ENCODE measurements around the gene SAP130.
"Not testable (repeated sequence)": the region's sequence is repeated elsewhere in the genome, so short reads cannot be mapped to it uniquely, and the experiment has no call there.

SAP130 gene

DNA sequence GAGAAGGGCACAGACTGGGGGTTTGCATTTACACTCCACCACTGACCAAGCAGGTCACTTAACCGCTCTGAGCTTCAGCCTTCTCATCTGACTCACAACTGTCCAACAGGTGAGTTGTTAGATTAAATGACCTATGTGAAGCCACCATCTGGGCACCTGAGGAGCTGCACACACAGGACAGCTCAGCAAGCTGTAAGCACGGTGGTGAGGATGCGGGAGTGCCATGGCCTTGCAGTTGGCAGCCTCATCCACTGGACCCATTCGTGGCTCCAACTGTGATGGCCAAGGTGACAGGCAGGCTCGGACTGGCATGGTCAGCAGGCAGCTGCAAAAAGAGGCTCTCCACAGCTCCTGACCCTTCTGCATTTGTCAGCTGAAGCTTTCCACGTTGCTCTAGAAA lies 118.8 kb downstream of the SAP130 start:
- Histone ChIP-seq H3K9me3 (ENCODE audit: insufficient read depth, low read length, severe bottlenecking) (no peaks in the 10 kb centered on the region), H3K4me3 (ENCODE audit: low read depth in 1 of 2, low read length in 2 of 2) (no peak overlapping the region), H3K36me3 (ENCODE audit: insufficient read depth, low read length) (no peaks in the 10 kb centered on the region), H2AFZ (ENCODE audit: low read depth, low read length) (no peak overlapping the region), H3K27me3 (ENCODE audit: insufficient read depth, low read length, poor library complexity) (no peaks in the 10 kb centered on the region), H3K79me2 (ENCODE audit: insufficient read depth, low read length) (no peaks in the 10 kb centered on the region), H4K20me1 (ENCODE audit: insufficient read depth, low read length) (no peaks in the 10 kb centered on the region), H3K9ac (ENCODE audit: low read depth, low read length) (no peak overlapping the region), H3K4me2 (ENCODE audit: insufficient read depth, low read length) (no peak overlapping the region), H3K4me1 (ENCODE audit: insufficient read depth, low read length) (no peaks in the 10 kb centered on the region), H3K27ac (ENCODE audit: low read length) (no peak overlapping the region)
- no peak for DNase-seq
- no peak for ATAC-seq (ENCODE audit: insufficient read depth, low read depth)
- TF ChIP-seq, protein P1, sequence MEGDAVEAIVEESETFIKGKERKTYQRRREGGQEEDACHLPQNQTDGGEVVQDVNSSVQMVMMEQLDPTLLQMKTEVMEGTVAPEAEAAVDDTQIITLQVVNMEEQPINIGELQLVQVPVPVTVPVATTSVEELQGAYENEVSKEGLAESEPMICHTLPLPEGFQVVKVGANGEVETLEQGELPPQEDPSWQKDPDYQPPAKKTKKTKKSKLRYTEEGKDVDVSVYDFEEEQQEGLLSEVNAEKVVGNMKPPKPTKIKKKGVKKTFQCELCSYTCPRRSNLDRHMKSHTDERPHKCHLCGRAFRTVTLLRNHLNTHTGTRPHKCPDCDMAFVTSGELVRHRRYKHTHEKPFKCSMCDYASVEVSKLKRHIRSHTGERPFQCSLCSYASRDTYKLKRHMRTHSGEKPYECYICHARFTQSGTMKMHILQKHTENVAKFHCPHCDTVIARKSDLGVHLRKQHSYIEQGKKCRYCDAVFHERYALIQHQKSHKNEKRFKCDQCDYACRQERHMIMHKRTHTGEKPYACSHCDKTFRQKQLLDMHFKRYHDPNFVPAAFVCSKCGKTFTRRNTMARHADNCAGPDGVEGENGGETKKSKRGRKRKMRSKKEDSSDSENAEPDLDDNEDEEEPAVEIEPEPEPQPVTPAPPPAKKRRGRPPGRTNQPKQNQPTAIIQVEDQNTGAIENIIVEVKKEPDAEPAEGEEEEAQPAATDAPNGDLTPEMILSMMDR (IDR thresholded peaks at IDR 0.05; ENCODE audit: borderline replicate concordance, extremely low read depth, low read length, poor library complexity, severe bottlenecking): no peak
- TF ChIP-seq EZH2 (IDR thresholded peaks at IDR 0.05; ENCODE audit: borderline replicate concordance, low read depth, low read length, severe bottlenecking): no peak

DNA sequence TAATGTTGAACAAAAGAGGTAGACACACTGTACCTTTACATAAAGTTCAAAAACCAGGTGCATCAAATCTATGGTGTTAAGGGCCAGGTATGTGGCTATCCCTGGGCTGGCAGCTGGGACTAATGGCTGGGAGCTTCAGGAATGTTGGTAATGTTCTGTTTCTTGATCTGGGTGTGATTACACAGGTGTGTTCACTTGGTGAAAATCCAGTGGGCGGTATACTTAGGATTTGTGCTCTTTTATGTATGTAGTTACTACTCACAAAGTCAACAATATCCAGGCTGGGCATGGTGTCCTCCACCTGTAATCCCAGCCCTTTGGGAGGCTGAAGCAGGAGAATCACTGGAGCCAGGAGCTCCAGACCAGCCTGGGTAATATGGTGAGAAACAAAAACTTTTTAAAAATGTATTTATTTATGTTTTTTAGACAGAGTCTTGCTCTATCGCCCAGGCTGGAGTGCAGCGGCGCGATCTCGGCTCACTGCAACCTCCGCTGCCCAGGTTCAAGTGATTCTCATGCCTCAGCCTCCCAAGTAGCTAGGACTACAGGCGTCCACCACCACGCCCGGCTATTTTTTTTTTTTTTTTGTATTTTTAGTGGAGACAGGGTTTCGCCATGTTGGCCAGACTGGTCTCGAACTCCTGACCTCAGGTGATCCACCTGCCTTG lies 120.0 kb downstream of the SAP130 start:
- not testable (repeated sequence) for H3K9ac ChIP-seq (ENCODE audit: low read depth, low read length); H3K4me2 ChIP-seq (ENCODE audit: insufficient read depth, low read length); H3K9me3 ChIP-seq (ENCODE audit: insufficient read depth, low read length, severe bottlenecking); H3K27ac ChIP-seq (ENCODE audit: low read length); H3K27me3 ChIP-seq (ENCODE audit: insufficient read depth, low read length, poor library complexity); H2AFZ ChIP-seq (ENCODE audit: low read depth, low read length); H3K36me3 ChIP-seq (ENCODE audit: insufficient read depth, low read length); H4K20me1 ChIP-seq (ENCODE audit: insufficient read depth, low read length); H3K4me1 ChIP-seq (ENCODE audit: insufficient read depth, low read length); H3K4me3 ChIP-seq (ENCODE audit: low read depth in 1 of 2, low read length in 2 of 2); DNase-seq; ATAC-seq (ENCODE audit: insufficient read depth, low read depth); H3K79me2 ChIP-seq (ENCODE audit: insufficient read depth, low read length)

DNA sequence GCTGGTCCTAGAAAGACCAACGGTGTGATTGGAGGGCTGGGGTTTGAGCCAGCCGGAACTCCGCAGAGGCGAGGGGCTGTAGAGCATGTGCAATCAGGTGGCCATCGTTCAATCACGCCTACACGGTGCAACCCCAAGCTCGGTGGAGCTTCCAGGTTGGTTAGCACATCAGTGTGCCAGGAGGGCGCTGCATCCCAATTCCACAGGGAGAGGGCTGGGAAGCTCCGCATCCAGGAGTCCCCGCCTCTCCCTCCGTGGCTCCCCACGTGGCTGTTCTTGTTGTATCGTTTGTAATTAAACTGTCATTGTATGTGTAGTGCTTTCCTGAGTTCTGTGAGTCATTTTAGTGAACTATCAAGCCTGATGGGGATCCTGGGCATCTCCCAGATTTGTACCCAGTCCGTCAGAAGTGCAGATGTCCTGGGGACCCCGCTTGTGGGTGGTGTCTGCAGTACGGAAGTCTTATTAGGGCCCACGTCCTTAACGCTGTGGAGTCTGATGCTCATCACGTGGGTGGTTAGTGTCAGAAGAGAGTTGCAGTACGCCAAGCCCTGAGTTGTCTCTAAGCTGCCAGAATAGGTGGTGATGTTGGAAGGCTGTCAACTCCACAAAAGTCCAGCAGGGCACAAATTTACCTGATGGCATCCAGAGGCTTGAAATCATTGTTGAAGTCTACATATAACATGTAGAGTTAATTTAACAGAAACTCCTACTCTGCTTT lies 121.5 kb downstream of the SAP130 start:
- H3K9ac ChIP-seq (ENCODE audit: low read depth, low read length): no peak overlapping the region
- H3K79me2 ChIP-seq (ENCODE audit: insufficient read depth, low read length): no peaks in the 10 kb centered on the region
- no peak for TF ChIP-seq EZH2 (IDR thresholded peaks at IDR 0.05; ENCODE audit: borderline replicate concordance, low read depth, low read length, severe bottlenecking)
- TF ChIP-seq, protein P1 (IDR thresholded peaks at IDR 0.05; ENCODE audit: borderline replicate concordance, extremely low read depth, low read length, poor library complexity, severe bottlenecking): no peak
- H3K4me2 ChIP-seq (ENCODE audit: insufficient read depth, low read length): no peak overlapping the region
- no peaks in the 10 kb centered on the region for H3K4me1 ChIP-seq (ENCODE audit: insufficient read depth, low read length)
- H3K4me3 ChIP-seq (ENCODE audit: low read depth in 1 of 2, low read length in 2 of 2): no peak overlapping the region
- no peak overlapping the region for H3K27ac ChIP-seq (ENCODE audit: low read length)
- ATAC-seq (ENCODE audit: insufficient read depth, low read depth) (no peak), DNase-seq (no peak)
- no peaks in the 10 kb centered on the region for H3K27me3 ChIP-seq (ENCODE audit: insufficient read depth, low read length, poor library complexity)
- H3K9me3 ChIP-seq (ENCODE audit: insufficient read depth, low read length, severe bottlenecking): no peaks in the 10 kb centered on the region
- H2AFZ ChIP-seq (ENCODE audit: low read depth, low read length): no peak overlapping the region
- no peaks in the 10 kb centered on the region for H3K36me3 ChIP-seq (ENCODE audit: insufficient read depth, low read length)
- no peaks in the 10 kb centered on the region for H4K20me1 ChIP-seq (ENCODE audit: insufficient read depth, low read length)

DNA sequence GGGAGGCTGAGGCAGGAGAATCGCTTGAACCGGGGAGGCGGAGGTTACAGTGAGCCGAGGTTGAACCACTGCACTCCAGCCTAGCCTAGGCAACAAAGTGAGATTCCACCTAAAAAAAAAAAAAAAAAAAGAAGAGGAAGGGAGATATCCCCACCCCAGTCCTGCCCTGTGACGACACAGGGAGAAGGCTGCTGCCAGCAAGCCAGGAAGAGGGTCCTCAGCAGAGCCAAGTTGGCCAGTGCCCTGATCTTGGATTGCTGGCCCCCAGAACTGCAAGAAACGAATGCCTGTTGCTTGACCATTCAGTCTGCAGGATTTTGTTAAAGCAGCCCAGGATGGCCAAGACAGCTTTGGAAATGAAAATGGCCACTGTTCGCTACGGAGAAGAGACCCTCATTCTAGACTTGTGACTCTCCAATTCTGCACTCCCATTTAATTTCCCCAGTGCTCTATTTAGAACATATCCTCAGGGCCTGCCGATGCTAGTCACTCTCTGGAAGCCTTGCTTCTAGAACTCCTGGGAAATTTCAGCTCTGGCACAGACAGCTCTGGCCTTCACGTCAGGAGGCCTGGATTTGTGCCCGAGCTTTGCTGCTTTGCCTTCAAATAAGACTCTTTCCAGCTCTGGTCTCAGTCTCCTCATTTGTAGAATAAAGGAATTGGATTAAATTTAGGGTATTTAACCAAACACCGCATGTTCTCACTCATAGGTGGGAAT lies 126.4 kb downstream of the SAP130 start:
- Histone ChIP-seq H3K4me2 (ENCODE audit: insufficient read depth, low read length) (no peak overlapping the region), H3K27me3 (ENCODE audit: insufficient read depth, low read length, poor library complexity) (no peaks in the 10 kb centered on the region), H3K36me3 (ENCODE audit: insufficient read depth, low read length) (no peaks in the 10 kb centered on the region), H3K79me2 (ENCODE audit: insufficient read depth, low read length) (no peaks in the 10 kb centered on the region), H3K4me3 (ENCODE audit: low read depth in 1 of 2, low read length in 2 of 2) (no peak overlapping the region), H3K9me3 (ENCODE audit: insufficient read depth, low read length, severe bottlenecking) (no peaks in the 10 kb centered on the region), H4K20me1 (ENCODE audit: insufficient read depth, low read length) (no peaks in the 10 kb centered on the region), H3K4me1 (ENCODE audit: insufficient read depth, low read length) (no peaks in the 10 kb centered on the region), H3K9ac (ENCODE audit: low read depth, low read length) (no peak overlapping the region), H2AFZ (ENCODE audit: low read depth, low read length) (no peak overlapping the region), H3K27ac (ENCODE audit: low read length) (no peak overlapping the region)
- ATAC-seq (ENCODE audit: insufficient read depth, low read depth): no peak
- DNase-seq: no peak
- TF ChIP-seq, protein P1 (IDR thresholded peaks at IDR 0.05; ENCODE audit: borderline replicate concordance, extremely low read depth, low read length, poor library complexity, severe bottlenecking): no peak
- TF ChIP-seq EZH2 (IDR thresholded peaks at IDR 0.05; ENCODE audit: borderline replicate concordance, low read depth, low read length, severe bottlenecking): no peak

Data from DND-41 (cell line).